ENCODE measurements around the gene DISP3.

DISP3 gene, protein sequence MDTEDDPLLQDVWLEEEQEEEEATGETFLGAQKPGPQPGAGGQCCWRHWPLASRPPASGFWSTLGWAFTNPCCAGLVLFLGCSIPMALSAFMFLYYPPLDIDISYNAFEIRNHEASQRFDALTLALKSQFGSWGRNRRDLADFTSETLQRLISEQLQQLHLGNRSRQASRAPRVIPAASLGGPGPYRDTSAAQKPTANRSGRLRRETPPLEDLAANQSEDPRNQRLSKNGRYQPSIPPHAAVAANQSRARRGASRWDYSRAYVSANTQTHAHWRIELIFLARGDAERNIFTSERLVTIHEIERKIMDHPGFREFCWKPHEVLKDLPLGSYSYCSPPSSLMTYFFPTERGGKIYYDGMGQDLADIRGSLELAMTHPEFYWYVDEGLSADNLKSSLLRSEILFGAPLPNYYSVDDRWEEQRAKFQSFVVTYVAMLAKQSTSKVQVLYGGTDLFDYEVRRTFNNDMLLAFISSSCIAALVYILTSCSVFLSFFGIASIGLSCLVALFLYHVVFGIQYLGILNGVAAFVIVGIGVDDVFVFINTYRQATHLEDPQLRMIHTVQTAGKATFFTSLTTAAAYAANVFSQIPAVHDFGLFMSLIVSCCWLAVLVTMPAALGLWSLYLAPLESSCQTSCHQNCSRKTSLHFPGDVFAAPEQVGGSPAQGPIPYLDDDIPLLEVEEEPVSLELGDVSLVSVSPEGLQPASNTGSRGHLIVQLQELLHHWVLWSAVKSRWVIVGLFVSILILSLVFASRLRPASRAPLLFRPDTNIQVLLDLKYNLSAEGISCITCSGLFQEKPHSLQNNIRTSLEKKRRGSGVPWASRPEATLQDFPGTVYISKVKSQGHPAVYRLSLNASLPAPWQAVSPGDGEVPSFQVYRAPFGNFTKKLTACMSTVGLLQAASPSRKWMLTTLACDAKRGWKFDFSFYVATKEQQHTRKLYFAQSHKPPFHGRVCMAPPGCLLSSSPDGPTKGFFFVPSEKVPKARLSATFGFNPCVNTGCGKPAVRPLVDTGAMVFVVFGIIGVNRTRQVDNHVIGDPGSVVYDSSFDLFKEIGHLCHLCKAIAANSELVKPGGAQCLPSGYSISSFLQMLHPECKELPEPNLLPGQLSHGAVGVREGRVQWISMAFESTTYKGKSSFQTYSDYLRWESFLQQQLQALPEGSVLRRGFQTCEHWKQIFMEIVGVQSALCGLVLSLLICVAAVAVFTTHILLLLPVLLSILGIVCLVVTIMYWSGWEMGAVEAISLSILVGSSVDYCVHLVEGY (N-terminal part only)

DNA sequence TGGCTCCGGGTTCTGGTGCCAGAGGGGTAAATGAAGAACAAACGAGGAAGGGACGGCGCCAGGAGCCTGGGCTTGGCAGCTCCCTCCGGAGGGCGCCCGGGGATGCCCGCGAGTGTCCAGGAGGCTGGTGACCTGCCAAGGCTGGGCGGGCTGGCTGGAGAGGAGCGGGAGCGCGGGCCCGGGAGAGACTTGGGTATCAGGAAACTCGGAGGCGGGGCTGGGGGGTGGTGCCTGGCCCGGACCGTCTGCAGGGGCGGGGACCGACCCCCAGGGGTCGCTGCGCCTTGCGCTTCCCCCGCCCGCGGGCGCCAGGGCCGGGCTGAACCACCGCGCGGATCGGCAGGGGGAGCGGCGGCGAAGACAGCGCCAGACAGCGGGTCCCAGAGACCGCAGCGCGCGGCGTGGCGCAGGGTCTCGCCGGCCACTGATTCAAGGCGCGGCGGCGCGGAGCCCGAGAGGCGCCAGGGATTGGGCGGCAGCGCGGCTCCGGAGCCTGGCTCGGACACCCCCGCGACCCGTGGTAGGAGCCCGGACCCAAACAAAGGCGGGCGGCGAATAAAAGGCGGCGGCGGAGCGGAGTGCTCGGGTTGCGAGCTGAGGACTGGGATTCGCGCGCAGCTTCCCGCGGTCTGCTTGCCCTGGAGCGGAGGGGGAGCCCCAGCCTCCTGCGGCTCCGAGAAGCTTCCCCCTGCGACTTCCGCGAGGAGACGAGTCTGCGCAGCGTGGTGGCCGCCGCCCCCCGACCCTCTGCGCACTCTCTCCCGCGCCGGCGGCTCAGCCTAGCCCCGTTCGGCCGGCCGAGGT is at the start of gene DISP3:
DISP3 (plus strand) TSS at position 585 of the 804 bp plus-strand sequence. CDS start 21,838 bp downstream, outside the sequence.
- peak; percentile 67 for DNase-seq

DNA sequence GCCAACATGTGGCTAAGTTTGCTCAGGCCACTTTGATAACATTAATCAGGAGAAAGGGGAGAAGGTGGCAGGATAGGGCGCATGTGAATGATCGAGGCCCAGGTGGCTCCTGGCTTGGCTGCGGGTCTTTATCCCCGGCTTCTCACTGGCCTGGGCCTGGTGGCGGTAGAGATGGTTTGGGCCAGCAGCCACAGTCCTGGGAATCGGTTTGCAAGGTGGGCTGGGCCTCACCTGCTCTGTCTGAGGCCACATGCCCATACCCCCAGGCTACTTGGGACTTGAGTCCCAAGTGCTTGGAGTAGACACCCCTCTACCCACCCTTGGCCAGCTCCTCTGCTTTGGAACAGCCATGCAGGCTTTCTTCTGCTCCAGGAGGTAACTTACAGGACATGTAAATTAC is 49.7 kb upstream of the DISP3 start:
- no peak for DNase-seq

DNA sequence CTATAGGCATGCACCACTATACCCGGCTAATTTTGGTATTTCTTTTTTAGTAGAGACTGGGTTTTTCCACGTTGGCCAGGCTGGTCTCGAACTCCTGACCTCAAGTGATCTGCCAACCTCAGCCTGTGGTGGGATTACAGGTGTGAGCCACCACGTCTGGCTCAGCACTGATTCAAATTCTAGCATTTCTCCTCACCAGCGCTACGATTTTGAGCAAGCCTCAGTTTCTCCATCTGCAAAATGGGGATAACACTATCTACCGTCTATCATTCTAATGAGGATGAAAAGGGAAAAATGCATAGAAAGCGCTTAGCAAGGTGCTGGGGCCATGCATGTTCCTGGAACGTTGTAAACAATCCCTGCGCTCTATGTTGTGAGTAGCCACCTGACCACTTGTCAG is 49.0 kb upstream of the DISP3 start:
- no peak for DNase-seq

DNA sequence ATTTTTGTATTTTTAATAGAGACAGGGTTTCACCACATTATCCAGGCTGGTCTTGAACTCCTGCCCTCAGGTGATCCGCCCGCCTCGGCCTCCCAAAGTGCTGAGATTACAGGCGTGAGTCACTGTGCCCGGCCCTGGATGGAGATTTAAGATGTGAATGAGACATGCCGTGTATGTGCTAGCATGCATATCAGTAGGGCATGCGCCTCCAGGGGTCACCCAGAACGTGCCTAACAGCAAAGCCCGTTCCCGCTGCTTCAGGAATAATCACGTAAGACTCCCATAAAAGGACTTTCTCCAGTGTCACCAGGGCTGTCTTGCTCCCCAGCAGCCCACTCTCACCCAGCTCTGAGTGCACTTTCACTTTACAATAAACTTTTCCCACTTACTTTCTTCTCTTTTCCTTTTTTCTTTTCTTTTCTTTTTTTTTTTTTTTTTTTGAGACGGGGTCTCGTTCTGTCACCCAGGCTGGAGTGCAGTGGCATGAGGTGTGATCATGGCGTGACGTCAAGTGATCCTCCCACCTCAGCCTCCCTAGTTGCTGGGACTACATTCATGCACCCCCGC is 46.9 kb upstream of the DISP3 start:
- no peak for DNase-seq

DNA sequence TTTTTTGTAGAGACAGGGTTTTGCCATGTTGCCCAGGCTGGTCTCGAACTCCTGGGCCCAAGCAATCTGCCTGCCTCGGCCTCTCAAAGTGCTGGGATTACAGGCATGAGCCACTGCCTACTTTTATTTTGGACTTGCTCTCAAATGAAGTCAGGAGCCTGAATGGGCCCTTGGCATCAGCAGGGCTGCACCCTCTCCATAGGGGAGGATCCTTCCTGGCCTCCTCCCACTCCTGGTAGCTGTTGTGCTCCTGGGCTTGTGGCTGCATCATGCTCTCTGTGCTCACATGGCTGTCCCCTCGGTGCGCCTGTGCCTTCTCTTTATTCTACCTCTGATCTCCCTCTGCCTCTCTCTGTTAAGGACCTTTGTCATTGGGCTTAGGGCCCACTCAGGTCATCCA is 46.4 kb upstream of the DISP3 start:
- DNase-seq, result no peak

DNA sequence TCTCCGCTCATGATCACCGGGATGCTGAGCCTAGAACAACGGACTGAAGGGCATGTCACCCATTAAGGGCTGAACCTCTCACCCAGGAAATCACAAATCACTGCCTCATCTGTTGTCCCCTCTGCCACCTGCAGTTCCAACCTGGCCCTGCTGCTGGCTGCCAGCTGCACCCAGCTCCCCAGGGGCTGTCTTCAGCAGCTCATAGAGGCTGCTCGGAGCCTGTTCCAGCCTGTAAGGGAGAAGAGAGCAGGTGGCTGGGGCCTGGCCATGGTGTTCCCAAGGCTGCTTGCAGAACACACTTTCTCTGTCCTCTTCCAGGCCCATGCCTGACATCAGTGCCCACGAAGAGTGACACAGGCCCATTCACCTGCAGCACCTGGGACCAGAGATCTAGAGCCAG is 44.5 kb upstream of the DISP3 start:
- no peak for DNase-seq

DNA sequence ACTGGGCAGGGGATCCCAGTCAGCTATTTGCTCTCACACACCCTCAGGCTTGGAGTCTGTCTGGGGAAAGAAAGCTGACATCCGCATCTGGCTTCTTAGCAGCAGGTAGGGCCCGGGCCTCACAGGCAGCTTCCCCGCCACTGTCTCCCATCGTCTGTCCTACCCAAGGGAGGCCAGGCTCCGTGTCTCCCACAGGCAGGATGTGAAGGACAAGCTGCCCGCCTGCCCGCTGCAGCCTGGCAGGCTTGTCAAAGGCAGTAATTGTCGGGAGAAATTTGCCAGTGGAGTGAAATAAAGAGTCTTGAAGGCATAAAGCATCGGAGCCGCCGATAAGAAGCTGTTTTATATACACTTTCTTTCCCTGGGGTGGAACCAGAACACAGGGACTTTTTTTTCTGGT is 44.0 kb upstream of the DISP3 start:
- no peak for DNase-seq

DNA sequence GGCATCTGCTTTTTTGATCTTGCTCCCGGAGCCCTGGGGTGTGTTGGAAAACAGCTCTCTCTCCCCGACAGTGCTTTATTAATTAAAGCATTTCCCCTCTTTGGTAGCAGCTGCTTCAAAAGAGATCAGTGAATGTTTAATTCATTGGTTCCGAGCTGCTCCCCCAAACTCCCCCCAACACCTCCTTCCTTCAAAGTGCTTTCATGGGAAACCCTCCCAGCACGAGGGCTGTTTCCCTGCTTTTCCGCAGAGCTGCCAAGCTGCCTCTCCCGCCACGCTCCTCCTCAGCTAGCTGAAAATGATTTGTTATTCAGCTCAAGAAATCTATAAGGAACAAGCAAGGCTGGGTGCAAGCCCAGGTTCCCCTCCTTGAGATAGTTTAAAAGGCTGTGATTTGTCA is 40.0 kb upstream of the DISP3 start:
- DNase-seq, result no peak

DNA sequence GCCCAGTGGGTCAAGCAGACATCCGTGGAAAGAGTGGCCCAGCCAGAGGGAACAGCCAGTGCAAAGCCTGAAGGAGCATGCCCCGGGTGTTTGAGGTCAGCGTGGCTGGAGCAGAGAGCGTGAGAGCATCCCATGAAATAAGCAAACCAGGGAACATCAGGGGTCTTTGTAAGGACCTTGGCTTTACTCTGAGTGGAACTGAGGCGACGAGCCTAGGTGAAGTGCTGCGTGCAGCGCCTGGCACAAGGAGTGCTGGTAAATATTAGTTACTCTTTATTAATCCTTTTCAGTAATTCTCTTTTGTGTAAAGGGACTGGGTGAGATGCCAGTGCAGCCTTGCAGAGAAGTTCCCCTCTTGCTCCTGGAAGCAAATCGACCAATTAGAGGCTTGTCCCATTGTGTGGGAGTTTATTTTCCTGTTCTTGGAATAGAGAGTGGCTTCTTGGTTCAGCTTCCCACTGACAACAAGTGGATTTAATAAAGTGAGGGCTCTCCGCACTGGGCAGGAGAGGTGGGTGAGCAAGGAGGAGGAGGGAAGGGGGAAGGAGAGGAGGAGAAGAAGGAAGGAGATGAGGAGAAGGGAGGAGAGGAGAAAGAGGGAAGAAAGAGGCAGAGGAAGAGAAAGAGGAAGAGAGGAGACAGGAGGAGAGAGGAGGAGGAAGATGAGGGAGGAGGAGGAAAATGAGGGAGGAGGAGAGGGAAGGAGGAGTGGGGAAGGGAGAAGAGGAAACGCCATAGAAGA is 37.6 kb upstream of the DISP3 start:
- no peak for DNase-seq

DNA sequence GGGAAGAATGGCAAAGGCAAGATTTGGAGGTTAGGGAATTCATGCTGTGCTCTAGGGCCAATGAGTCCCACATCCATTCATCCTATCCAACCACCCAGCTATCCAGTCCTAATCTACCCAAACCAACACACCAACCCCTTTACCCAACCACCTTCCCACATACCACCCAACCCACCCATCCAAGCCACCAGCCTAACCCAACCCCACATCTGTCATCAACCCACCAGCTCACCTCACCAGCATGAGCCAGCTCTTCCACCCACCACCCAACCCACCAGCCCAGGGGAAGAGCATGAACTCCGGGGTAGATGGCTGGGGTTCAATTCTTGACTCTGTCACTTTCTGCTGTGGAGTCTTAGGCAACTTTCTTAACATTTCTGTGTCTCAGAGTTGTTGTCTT is 35.9 kb upstream of the DISP3 start:
- no peak for DNase-seq

DNA sequence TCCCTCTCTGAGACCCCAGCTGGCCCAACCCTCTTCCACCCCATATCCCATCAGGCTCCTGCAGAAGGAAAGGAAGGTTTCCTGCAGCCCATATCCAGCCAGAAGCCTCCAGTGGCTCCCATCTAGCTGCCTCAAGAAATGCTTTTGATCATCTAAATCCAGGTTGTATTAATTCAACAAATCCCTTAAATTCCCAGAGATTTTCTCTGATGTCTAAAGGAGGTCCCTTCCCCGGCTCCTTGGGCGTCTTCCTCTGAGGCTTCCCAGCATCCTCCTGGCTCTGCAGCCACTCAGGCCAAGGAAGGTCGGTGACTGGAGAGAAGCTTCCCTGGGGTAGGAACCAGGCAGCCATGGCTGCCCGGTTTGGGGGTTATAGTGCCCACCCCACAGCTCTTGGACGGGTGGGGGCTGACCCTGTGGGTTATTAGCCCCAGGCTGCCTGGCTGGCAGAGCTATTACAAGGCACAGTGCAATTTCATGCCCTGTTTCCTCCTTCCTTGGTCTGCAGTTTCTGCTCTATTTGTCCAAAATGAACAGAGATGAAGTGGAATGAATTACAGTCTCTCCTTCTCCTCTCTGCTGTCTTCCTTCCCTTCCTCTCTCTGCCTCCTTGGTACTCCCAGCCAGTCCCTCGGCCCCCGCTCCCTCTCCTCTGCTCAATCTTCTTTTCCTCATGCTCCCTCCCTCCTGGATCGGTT is 34.8 kb upstream of the DISP3 start:
- DNase-seq, result no peak

DNA sequence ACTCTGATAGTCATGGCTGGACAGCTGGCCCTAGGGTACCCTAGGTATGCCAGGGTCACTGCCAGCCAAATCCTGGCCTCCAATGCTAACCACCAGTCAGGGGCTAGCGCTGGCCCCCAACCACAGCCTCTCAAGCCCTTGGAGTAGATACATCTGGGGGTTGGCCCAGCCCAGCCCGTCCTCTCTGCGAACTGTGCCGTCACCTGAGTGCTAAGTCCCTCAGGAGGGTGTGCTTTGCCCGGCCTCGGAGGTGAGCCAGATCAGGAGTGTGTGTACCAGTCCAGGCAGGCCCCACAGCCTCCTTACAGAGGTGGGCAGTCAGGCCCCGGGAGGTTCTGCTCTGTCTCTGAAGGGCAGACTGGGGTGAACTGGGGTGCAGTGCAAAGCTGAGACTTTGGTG is 34.0 kb upstream of the DISP3 start:
- no peak for DNase-seq

DNA sequence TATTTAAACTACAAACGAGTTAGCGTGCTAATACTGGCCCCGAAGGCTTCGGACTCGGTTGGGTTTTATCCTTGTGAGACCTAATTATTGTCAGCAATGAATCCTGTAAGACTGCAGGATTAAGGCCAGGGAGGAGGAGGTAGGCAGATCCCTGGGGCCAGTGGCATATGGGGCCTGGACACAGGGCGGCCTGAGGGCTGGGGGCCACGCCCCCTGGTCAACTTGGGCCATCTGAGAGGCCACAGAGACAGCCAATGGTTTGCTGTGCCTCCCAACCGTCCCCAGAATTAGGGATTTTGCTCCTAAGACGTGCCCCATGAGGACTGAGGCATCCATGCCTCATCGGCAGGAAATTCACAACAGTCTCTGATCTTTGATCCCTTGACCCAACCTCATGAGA is 31.1 kb upstream of the DISP3 start:
- no peak for DNase-seq

DNA sequence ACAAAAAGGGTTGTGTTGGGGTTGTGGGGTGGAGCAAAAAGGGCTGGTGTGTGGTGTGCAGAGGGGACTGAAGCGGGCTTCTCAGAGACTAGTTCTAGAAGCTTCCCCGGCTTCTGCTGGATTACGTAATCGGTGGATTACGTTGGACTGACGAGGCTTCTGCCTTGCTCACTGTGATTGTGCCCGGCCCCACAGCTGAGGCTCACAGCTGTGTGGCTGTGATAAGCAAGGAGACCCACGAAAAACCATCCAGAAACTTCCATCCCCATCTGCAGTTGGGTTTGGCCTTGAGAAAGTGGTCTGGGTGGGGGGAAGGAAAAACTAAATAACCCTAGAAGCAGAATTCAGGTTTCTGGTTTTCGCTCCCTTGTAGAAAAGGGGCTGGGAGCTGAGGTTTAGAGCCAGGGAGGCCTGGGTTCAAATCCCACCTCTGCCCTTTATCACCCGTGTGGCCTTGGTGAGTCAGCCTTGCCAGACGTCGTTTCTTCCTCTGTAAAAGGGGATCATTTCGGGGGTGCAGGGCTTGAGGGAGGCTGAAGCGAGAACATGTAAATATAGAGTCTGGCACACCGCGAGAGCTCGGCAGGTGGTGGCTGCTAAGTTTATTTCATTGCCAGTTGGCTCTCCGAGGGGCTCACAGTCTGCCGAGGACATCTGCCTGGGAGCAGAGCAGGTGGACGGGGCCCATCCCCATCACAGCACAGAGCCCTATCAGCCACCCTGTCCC is 30.4 kb upstream of the DISP3 start:
- DNase-seq, result no peak

DNA sequence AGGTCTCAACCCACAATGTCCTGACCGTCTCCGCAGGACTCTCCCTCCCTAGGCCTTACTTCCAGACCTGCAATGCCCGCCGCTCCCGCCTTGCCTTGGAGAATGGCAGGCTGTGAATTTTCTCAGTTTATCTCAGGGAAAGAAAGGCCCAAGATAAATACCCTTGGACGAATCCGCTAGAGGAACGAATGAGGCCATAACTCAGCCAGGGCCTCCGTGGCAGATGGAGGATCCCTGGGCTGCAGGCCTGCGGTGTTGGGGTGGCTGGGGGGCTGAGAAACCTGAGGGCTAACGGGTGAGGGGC is 29.9 kb upstream of the DISP3 start:
- DNase-seq, result no peak

DNA sequence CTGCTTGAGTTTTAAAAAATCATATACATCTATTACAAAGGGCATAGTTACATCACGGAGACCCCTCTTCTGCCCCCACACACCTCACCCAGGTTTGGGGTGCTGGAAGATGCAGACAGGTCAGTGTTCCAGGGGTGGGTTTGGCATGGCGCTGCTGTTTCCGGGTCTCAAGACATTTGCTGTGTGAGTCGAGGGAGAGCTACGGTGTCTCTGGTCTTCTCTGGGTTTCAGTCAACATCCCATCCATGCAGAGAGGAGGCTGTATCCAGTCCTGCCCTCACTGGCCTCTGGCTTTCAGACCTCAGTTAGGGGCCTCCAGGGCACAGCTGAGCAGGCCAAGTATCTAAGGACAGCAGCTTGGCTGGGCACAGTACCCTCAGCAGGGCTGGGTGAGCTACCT is 28.6 kb upstream of the DISP3 start:
- DNase-seq, result no peak

DNA sequence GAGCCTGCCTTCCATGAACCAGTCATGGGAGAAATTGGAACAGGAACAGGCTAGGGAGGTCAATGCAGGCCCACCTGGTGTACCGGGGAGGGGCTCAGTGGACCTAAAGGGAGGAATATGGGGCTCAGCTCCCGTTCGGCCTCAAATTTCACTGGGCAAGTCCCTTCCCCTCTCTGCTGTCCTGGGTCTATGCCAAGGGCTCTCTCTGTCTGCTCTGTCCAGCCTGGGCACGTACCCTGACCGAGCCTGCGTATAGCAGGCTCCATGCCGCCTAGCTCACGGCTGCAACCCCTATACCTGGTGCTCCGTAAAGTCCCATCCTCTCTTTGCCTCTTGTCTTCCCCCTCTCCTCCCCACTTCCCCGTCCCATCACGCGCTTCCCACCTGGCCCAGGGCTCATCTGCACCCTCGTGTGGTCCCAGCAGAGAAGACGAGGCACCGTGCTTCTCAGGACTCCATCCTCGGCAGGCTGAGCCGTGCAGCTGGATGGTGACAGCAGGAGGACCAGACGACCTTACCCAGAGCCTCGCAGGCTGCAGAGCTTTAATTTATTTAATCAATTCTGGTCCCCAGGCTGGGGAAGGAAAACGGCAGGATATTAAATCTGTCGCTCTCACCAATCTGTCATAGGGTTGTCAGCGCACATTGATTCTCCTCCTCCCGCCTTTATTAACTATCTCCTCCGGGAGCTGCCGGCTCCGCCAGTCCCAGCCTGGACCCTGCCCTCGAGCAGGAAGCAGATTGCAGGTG is 25.0 kb upstream of the DISP3 start:
- DNase-seq, result no peak

DNA sequence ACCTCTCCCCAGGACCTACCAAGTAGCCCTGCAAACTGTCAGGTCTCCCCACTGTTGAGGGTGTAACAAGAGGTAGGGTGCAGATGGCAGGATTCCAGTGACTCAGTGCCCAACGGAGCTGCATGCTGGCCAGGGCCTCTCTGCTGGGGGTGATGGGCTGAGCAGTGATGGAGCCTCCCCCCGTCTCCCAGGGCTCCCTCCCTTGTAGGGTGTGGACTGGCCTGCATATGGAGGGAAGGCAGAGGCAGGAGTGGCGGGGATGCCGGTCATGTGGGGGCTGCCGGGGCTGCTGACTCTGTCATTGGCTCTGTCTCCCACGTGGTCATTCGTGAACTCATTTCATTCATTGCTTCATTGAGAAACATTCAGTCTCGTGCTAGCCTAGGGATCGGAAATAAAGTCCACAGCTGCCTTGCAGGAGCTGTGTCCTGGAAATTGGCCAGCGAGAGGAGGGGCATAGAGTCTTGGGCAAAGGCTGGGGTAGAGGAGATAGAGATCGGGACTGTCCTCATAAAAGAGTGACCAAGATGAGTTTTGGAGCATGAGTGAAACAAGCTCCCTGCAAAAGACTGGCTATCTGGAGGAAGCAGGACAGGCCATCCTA is 22.9 kb upstream of the DISP3 start:
- no peak for DNase-seq

DNA sequence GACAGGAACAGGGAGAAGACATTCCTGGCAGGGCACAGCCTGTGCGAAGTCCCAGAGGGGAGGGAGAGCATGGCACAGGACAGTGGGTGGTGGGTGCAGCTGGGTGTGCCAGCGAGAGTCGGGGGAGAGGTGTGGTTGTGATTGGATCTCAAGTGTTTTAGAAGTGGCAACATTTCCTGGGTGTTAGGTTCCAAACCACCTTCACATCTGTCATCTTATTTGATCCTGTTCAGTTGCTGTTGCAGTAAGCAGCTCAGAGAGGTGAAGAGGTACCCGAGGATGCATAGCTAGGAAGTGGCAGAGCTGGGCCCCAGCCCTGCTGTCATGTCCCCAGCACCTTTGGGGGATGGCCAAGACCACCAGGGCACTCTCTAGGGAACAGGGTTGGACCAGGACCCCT is 22.0 kb upstream of the DISP3 start:
- DNase-seq, result no peak

Data from NCI-H1417 treated with DMSO at 0.1 percent for 48 hours (cell line).